Stimulated activated CD8-positive, alpha-beta memory T cell treated with anti-CD3 and anti-CD28 coated beads, Interleukin-7, amount 100 ng/mL, for 4 hours (primary cell): Measurements from ENCODE around the gene TP53RK.

Experiments
- DNase-seq, 2 donors: peaks; one replicate each; pipeline ENCODE4 v3.0.0-alpha.2; 2020; ENCODE audit warnings: low read depth in 2 of 2

The TP53RK gene

GRCh38 chr20:46638134-46638897 is 50.9 kb downstream of the TP53RK start:
- no peak for DNase-seq

- DNase-seq: no peak
These were observed 51.7 kb downstream of the TP53RK start for GRCh38 chr20:46637427-46638133.

GRCh38 chr20:46637020-46637419 is 52.2 kb downstream of the TP53RK start:
- DNase-seq: no peak

GRCh38 chr20:46636514-46636913 is 52.7 kb downstream of the TP53RK start:
- DNase-seq: no peak

- DNase-seq: no peak
These were observed 53.6 kb downstream of the TP53RK start for GRCh38 chr20:46635514-46636136.

- no peak for DNase-seq
These were observed 54.7 kb downstream of the TP53RK start for GRCh38 chr20:46634528-46634927.
